ENCODE data around the gene RXFP4. TPM values are rescaled to one million over a fixed set of nuclear protein-coding genes. Genes with fewer than 3 reads are reported as not detected.

RXFP4 gene
- total and polyA plus RNA-seq, 9 of the 15 experiments (the other 6 are each of a cell fraction or from before 2014, with no cell fraction given) = 0.64 TPM; not detected in 8

DNA sequence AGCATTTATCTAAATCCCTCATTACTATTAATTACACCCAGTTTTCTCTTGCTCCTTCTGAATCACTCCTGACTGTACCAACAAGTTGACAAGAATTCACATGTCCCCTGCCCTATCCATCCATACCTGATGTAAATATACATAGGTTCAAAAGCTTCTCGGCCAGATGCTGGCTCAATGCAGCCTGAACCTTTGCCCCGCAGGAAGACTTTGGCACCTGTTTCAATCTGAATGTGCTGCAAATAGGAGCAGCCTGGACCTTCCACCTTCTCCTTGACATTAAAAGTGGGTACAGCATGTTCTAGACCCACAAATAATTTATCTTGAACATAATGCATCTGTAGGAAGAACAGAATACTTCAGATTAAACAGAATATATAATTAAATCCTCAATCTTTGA lies 15.9 kb upstream of the RXFP4 start:
- DNase-seq (ENCODE audit: extremely low read depth in 1 of 4, low spot score in 3 of 4) = no peak
- FAIRE-seq = no peak
- 96% methylated on average over 2 of the region's 2 CpGs for WGBS (ENCODE audit: insufficient coverage, low coverage, missing lambda C conversion rate)
- H3K27me3 ChIP-seq (ENCODE audit: control insufficient read depth in 2 of 2, insufficient read depth in 2 of 2, low read length in 2 of 2) = no peaks in the 10 kb centered on the region
- no peak overlapping the region for H3K4me3 ChIP-seq
- no peaks in the 10 kb centered on the region for H3K9me1 ChIP-seq (ENCODE audit: control insufficient read depth, insufficient read depth, low read length)
- TF ChIP-seq ZNF232 (CRISPR knock-in tag; IDR thresholded peaks at IDR 0.05) (0 out of 2 replicates have a peak, but pooled peaks have one; percentile 39), ETV1 (tag; conservative IDR thresholded peaks at IDR 0.05; ENCODE audit: low read depth) (no peak)
- no peak overlapping the region for H3K27ac ChIP-seq (ENCODE audit: extremely low read depth, low read depth, low read length)
- H4K20me1 ChIP-seq (replicated peaks; ENCODE audit: control insufficient read depth, insufficient read depth, low read length) = 0 out of 2 replicates have a peak, but pooled peaks cover 4% of the 10 kb centered on the region
- no peak overlapping the region for H3K9ac ChIP-seq (ENCODE audit: insufficient read depth in 1 of 2, low read depth in 2 of 2, low read length in 2 of 2)
- peaks cover 97% of the 10 kb centered on the region for H3K36me3 ChIP-seq (ENCODE audit: control insufficient read depth, insufficient read depth, low read length)
- POLR2A ChIA-PET = no interaction called here
- ATAC-seq = no peak
- no peaks in the 10 kb centered on the region; a peak in 1 of 5 replicates for H3K4me1 ChIP-seq (replicated peaks in 1 of 2; ENCODE audit: control insufficient read depth in 2 of 2, insufficient read depth in 2 of 2, low read length in 2 of 2)
- BruUV-seq (replicated peaks) = no TSS peak
- H3K79me2 ChIP-seq (ENCODE audit: control insufficient read depth, insufficient read depth, low read length) = peaks cover 44% of the 10 kb centered on the region
- no peaks in the 10 kb centered on the region for H3K9me3 ChIP-seq (replicated peaks; ENCODE audit: control insufficient read depth, insufficient read depth, low read depth, low read length)
- intact Hi-C loops (cut with micrococcal nuclease) = no loop called here
- no peak overlapping the region for H3K4me2 ChIP-seq (ENCODE audit: insufficient read depth, low read length)
- no peak overlapping the region for H2AFZ ChIP-seq (ENCODE audit: low read depth, low read length)
- in situ Hi-C loops (cut with MboI) = no loop called here
- CTCF ChIA-PET (ENCODE audit: low intra/inter-chr PET ratio) = no interaction called here

DNA sequence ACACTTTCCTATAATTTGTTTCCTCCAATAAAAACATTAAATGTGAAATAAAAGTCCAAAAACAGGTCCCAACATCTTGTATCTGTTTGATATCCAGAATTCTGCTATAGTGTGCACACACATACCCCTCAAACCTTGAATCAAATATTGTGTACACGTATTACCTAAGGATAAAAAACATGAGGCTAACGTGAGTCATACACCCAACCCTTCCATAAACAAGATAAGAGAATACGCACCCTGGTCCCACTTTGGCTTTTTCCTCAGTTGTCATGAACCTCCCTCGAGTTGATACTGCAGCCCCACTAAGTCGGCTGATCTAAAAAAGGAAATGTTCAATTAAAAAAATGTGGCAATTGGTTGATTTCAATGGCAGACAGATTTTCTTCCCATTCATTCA lies 12.4 kb upstream of the RXFP4 start:
- Histone ChIP-seq H3K4me3 (no peak overlapping the region), H3K79me2 (ENCODE audit: control insufficient read depth, insufficient read depth, low read length) (peaks cover 69% of the 10 kb centered on the region), H4K20me1 (replicated peaks; ENCODE audit: control insufficient read depth, insufficient read depth, low read length) (0 out of 2 replicates have a peak, but pooled peaks cover 5% of the 10 kb centered on the region), H3K4me1 (replicated peaks in 1 of 2; ENCODE audit: control insufficient read depth in 2 of 2, insufficient read depth in 2 of 2, low read length in 2 of 2) (peaks cover 9 to 12% of the 10 kb centered on the region in 2 experiments; a peak in 4 of 5 replicates), H3K9ac (ENCODE audit: insufficient read depth in 1 of 2, low read depth in 2 of 2, low read length in 2 of 2) (no peak overlapping the region), H3K9me1 (ENCODE audit: control insufficient read depth, insufficient read depth, low read length) (no peaks in the 10 kb centered on the region), H3K27me3 (ENCODE audit: control insufficient read depth in 2 of 2, insufficient read depth in 2 of 2, low read length in 2 of 2) (no peaks in the 10 kb centered on the region), H3K9me3 (replicated peaks; ENCODE audit: control insufficient read depth, insufficient read depth, low read depth, low read length) (no peaks in the 10 kb centered on the region), H3K36me3 (ENCODE audit: control insufficient read depth, insufficient read depth, low read length) (peaks cover 96% of the 10 kb centered on the region), H3K4me2 (ENCODE audit: insufficient read depth, low read length) (no peak overlapping the region), H3K27ac (ENCODE audit: extremely low read depth, low read depth, low read length) (no peak overlapping the region), H2AFZ (ENCODE audit: low read depth, low read length) (no peak overlapping the region)
- DNase-seq (ENCODE audit: extremely low read depth in 1 of 4, low spot score in 3 of 4) (peak in 1 of 4 experiments; percentile 33), FAIRE-seq (no peak), ATAC-seq (no peak)
- ChIA-PET CTCF (ENCODE audit: low intra/inter-chr PET ratio) (no interaction called here), POLR2A (interaction anchor here (1.0 to 1.5 kb wide), 2 partner anchors 12 to 137 kb away, joined by 3 to 4 read pairs; no protein-coding TSS in a partner anchor)
- WGBS (ENCODE audit: insufficient coverage, low coverage, missing lambda C conversion rate) = 52% methylated on average over 5 of the region's 5 CpGs
- in situ Hi-C loops (cut with MboI) = no loop called here
- BruUV-seq (replicated peaks) = no TSS peak
- intact Hi-C loops (cut with micrococcal nuclease) = no loop called here
- TF ChIP-seq, protein P1, sequence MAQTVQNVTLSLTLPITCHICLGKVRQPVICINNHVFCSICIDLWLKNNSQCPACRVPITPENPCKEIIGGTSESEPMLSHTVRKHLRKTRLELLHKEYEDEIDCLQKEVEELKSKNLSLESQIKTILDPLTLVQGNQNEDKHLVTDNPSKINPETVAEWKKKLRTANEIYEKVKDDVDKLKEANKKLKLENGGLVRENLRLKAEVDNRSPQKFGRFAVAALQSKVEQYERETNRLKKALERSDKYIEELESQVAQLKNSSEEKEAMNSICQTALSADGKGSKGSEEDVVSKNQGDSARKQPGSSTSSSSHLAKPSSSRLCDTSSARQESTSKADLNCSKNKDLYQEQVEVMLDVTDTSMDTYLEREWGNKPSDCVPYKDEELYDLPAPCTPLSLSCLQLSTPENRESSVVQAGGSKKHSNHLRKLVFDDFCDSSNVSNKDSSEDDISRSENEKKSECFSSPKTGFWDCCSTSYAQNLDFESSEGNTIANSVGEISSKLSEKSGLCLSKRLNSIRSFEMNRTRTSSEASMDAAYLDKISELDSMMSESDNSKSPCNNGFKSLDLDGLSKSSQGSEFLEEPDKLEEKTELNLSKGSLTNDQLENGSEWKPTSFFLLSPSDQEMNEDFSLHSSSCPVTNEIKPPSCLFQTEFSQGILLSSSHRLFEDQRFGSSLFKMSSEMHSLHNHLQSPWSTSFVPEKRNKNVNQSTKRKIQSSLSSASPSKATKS (CRISPR knock-in tag; IDR thresholded peaks at IDR 0.05) = no peak
- TF ChIP-seq, protein P2, sequence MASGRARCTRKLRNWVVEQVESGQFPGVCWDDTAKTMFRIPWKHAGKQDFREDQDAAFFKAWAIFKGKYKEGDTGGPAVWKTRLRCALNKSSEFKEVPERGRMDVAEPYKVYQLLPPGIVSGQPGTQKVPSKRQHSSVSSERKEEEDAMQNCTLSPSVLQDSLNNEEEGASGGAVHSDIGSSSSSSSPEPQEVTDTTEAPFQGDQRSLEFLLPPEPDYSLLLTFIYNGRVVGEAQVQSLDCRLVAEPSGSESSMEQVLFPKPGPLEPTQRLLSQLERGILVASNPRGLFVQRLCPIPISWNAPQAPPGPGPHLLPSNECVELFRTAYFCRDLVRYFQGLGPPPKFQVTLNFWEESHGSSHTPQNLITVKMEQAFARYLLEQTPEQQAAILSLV (tag; IDR thresholded peaks at IDR 0.05) = no peak
- TF ChIP-seq ZNF121 (CRISPR knock-in tag; conservative IDR thresholded peaks at IDR 0.05) (no peak), RBFOX2 (IDR thresholded peaks at IDR 0.05; ENCODE audit: low read depth, low read length) (peak; percentile 30; the same call in 1 of the 2 replicates), PRPF4 (IDR thresholded peaks at IDR 0.05; ENCODE audit: insufficient read depth, low read depth, low read length, poor library complexity, severe bottlenecking) (no peak), PHF21A (IDR thresholded peaks at IDR 0.05; ENCODE audit: borderline replicate concordance, low read depth) (no peak), GATAD2A (IDR thresholded peaks at IDR 0.05) (no peak), STAT5A (IDR thresholded peaks at IDR 0.05; ENCODE audit: borderline replicate concordance, low read length) (no peak)
- TF ChIP-seq, protein P3, sequence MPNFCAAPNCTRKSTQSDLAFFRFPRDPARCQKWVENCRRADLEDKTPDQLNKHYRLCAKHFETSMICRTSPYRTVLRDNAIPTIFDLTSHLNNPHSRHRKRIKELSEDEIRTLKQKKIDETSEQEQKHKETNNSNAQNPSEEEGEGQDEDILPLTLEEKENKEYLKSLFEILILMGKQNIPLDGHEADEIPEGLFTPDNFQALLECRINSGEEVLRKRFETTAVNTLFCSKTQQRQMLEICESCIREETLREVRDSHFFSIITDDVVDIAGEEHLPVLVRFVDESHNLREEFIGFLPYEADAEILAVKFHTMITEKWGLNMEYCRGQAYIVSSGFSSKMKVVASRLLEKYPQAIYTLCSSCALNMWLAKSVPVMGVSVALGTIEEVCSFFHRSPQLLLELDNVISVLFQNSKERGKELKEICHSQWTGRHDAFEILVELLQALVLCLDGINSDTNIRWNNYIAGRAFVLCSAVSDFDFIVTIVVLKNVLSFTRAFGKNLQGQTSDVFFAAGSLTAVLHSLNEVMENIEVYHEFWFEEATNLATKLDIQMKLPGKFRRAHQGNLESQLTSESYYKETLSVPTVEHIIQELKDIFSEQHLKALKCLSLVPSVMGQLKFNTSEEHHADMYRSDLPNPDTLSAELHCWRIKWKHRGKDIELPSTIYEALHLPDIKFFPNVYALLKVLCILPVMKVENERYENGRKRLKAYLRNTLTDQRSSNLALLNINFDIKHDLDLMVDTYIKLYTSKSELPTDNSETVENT (CRISPR knock-in tag; IDR thresholded peaks at IDR 0.05) = no peak
